ENCODE measurements around the gene DNAH1. TPM values are rescaled to one million over a fixed set of nuclear protein-coding genes. Genes with fewer than 3 reads are reported as not detected.

Gene DNAH1
- total and polyA plus RNA-seq, 4 donors: 0.88 to 24.1 (median 10.8) TPM

GRCh38 chr3:52420388-52420787 lies 104.3 kb downstream of the DNAH1 start:
- ATAC-seq (ENCODE audit: low FRiP score): no peak
- Histone ChIP-seq H3K4me1 (ENCODE audit: control insufficient read depth in 1 of 2, insufficient read depth in 2 of 2, low read length in 2 of 2) (no peaks in the 10 kb centered on the region), H3K36me3 (ENCODE audit: control insufficient read depth in 1 of 2, insufficient read depth in 2 of 2, low read length in 1 of 2) (peaks cover 0 to 2% of the 10 kb centered on the region in 2 donors)

GRCh38 chr3:52422669-52423068 lies 106.5 kb downstream of the DNAH1 start:
- no peaks in the 10 kb centered on the region for H3K4me1 ChIP-seq (ENCODE audit: control insufficient read depth in 1 of 2, insufficient read depth in 2 of 2, low read length in 2 of 2)
- DNase-seq: no peak
- H3K27me3 ChIP-seq (ENCODE audit: control insufficient read depth in 1 of 2, insufficient read depth in 2 of 2, low read length in 1 of 2): no peaks in the 10 kb centered on the region
- intact Hi-C loops (cut with DNase I): no loop called here
- 83 to 88% methylated on average over 3 of the region's 3 CpGs for WGBS, 2 donors
- no peak overlapping the region for H3K27ac ChIP-seq (ENCODE audit: low read depth in 1 of 2, low read length in 2 of 2)
- H3K36me3 ChIP-seq (ENCODE audit: control insufficient read depth in 1 of 2, insufficient read depth in 2 of 2, low read length in 1 of 2): peaks cover 0 to 2% of the 10 kb centered on the region in 2 donors
- H3K9me3 ChIP-seq (ENCODE audit: control insufficient read depth, low read length): no peaks in the 10 kb centered on the region
- no peak for ATAC-seq (ENCODE audit: low FRiP score)
- no peak overlapping the region for H3K4me3 ChIP-seq (ENCODE audit: low read length in 2 of 2)

More at GRCh38 chr3:52420388-52420787, 104.3 kb downstream of the DNAH1 start:
- intact Hi-C loops (cut with DNase I): no loop called here
- Histone ChIP-seq H3K27me3 (ENCODE audit: control insufficient read depth in 1 of 2, insufficient read depth in 2 of 2, low read length in 1 of 2) (no peaks in the 10 kb centered on the region), H3K27ac (ENCODE audit: low read depth in 1 of 2, low read length in 2 of 2) (no peak overlapping the region), H3K4me3 (ENCODE audit: low read length in 2 of 2) (no peak overlapping the region), H3K9me3 (ENCODE audit: control insufficient read depth, low read length) (no peaks in the 10 kb centered on the region)
- WGBS, 2 donors: 77 to 80% methylated on average over 2 of the region's 2 CpGs
- no peak for DNase-seq

GRCh38 chr3:52423173-52423572 lies 107.1 kb downstream of the DNAH1 start:
- peaks cover 0 to 2% of the 10 kb centered on the region in 2 donors for H3K36me3 ChIP-seq (ENCODE audit: control insufficient read depth in 1 of 2, insufficient read depth in 2 of 2, low read length in 1 of 2)
- ATAC-seq (ENCODE audit: low FRiP score) (no peak), DNase-seq (peak in 1 of 2 donors; percentile 44)
- H3K4me1 ChIP-seq (ENCODE audit: control insufficient read depth in 1 of 2, insufficient read depth in 2 of 2, low read length in 2 of 2): no peaks in the 10 kb centered on the region
- H3K27ac ChIP-seq (ENCODE audit: low read depth in 1 of 2, low read length in 2 of 2): no peak overlapping the region
- intact Hi-C loops (cut with DNase I): no loop called here
- no peaks in the 10 kb centered on the region for H3K27me3 ChIP-seq (ENCODE audit: control insufficient read depth in 1 of 2, insufficient read depth in 2 of 2, low read length in 1 of 2)
- H3K4me3 ChIP-seq (ENCODE audit: low read length in 2 of 2): no peak overlapping the region
- H3K9me3 ChIP-seq (ENCODE audit: control insufficient read depth, low read length): no peaks in the 10 kb centered on the region
- 28 to 44% methylated on average over 5 of the region's 5 CpGs for WGBS, 2 donors

GRCh38 chr3:52428151-52429005 lies 112.3 kb downstream of the DNAH1 start:
- no peak overlapping the region for H3K27ac ChIP-seq (ENCODE audit: low read depth in 1 of 2, low read length in 2 of 2)
- no peaks in the 10 kb centered on the region for H3K9me3 ChIP-seq (ENCODE audit: control insufficient read depth, low read length)
- no peak for DNase-seq
- ATAC-seq (ENCODE audit: low FRiP score): peak; percentile 75
- no peaks in the 10 kb centered on the region for H3K36me3 ChIP-seq (ENCODE audit: control insufficient read depth in 1 of 2, insufficient read depth in 2 of 2, low read length in 1 of 2)
- H3K27me3 ChIP-seq (ENCODE audit: control insufficient read depth in 1 of 2, insufficient read depth in 2 of 2, low read length in 1 of 2): no peaks in the 10 kb centered on the region
- H3K4me3 ChIP-seq (ENCODE audit: low read length in 2 of 2): no peak overlapping the region
- no peaks in the 10 kb centered on the region for H3K4me1 ChIP-seq (ENCODE audit: control insufficient read depth in 1 of 2, insufficient read depth in 2 of 2, low read length in 2 of 2)
- WGBS, 2 donors: 13 to 19% methylated on average over 7 of the region's 7 CpGs
- intact Hi-C loops (cut with DNase I): loop anchor here in 1 of 2 donors (1.0 kb wide), 1 partner anchor 17 kb away; the partner anchor contains the start of gene SEMA3G

GRCh38 chr3:52429031-52429430 lies 112.9 kb downstream of the DNAH1 start:
- no peak for DNase-seq
- no peak for ATAC-seq (ENCODE audit: low FRiP score)
- Histone ChIP-seq H3K36me3 (ENCODE audit: control insufficient read depth in 1 of 2, insufficient read depth in 2 of 2, low read length in 1 of 2) (no peaks in the 10 kb centered on the region), H3K27ac (ENCODE audit: low read depth in 1 of 2, low read length in 2 of 2) (no peak overlapping the region), H3K27me3 (ENCODE audit: control insufficient read depth in 1 of 2, insufficient read depth in 2 of 2, low read length in 1 of 2) (no peaks in the 10 kb centered on the region), H3K4me3 (ENCODE audit: low read length in 2 of 2) (no peak overlapping the region), H3K9me3 (ENCODE audit: control insufficient read depth, low read length) (no peaks in the 10 kb centered on the region), H3K4me1 (ENCODE audit: control insufficient read depth in 1 of 2, insufficient read depth in 2 of 2, low read length in 2 of 2) (no peaks in the 10 kb centered on the region)
- intact Hi-C loops (cut with DNase I): no loop called here
- WGBS, 2 donors: 41 to 43% methylated on average over 3 of the region's 3 CpGs

- Histone ChIP-seq H3K27me3 (ENCODE audit: control insufficient read depth in 1 of 2, insufficient read depth in 2 of 2, low read length in 1 of 2) (no peaks in the 10 kb centered on the region), H3K36me3 (ENCODE audit: control insufficient read depth in 1 of 2, insufficient read depth in 2 of 2, low read length in 1 of 2) (no peaks in the 10 kb centered on the region), H3K4me1 (ENCODE audit: control insufficient read depth in 1 of 2, insufficient read depth in 2 of 2, low read length in 2 of 2) (no peaks in the 10 kb centered on the region), H3K4me3 (ENCODE audit: low read length in 2 of 2) (no peak overlapping the region), H3K27ac (ENCODE audit: low read depth in 1 of 2, low read length in 2 of 2) (no peak overlapping the region), H3K9me3 (ENCODE audit: control insufficient read depth, low read length) (no peaks in the 10 kb centered on the region)
- peak; percentile 53 for ATAC-seq (ENCODE audit: low FRiP score)
- DNase-seq: no peak
- intact Hi-C loops (cut with DNase I): no loop called here
- 86 to 87% methylated on average over 7 of the region's 7 CpGs for WGBS, 2 donors
Observed at GRCh38 chr3:52429779-52430415, 113.8 kb downstream of the DNAH1 start.

- H3K36me3 ChIP-seq (ENCODE audit: control insufficient read depth in 1 of 2, insufficient read depth in 2 of 2, low read length in 1 of 2): no peaks in the 10 kb centered on the region
- H3K27me3 ChIP-seq (ENCODE audit: control insufficient read depth in 1 of 2, insufficient read depth in 2 of 2, low read length in 1 of 2): no peaks in the 10 kb centered on the region
- ATAC-seq (ENCODE audit: low FRiP score) (no peak), DNase-seq (no peak)
- intact Hi-C loops (cut with DNase I): no loop called here
- H3K4me1 ChIP-seq (ENCODE audit: control insufficient read depth in 1 of 2, insufficient read depth in 2 of 2, low read length in 2 of 2): no peaks in the 10 kb centered on the region
- no peak overlapping the region for H3K27ac ChIP-seq (ENCODE audit: low read depth in 1 of 2, low read length in 2 of 2)
- WGBS, 2 donors: 91 to 92% methylated on average over 9 of the region's 9 CpGs
- no peaks in the 10 kb centered on the region for H3K9me3 ChIP-seq (ENCODE audit: control insufficient read depth, low read length)
- no peak overlapping the region for H3K4me3 ChIP-seq (ENCODE audit: low read length in 2 of 2)
Observed at GRCh38 chr3:52430416-52430810, 114.3 kb downstream of the DNAH1 start.

- Histone ChIP-seq H3K4me3 (ENCODE audit: low read length in 2 of 2) (no peak overlapping the region), H3K9me3 (ENCODE audit: control insufficient read depth, low read length) (no peaks in the 10 kb centered on the region), H3K27ac (ENCODE audit: low read depth in 1 of 2, low read length in 2 of 2) (no peak overlapping the region), H3K4me1 (ENCODE audit: control insufficient read depth in 1 of 2, insufficient read depth in 2 of 2, low read length in 2 of 2) (no peaks in the 10 kb centered on the region), H3K36me3 (ENCODE audit: control insufficient read depth in 1 of 2, insufficient read depth in 2 of 2, low read length in 1 of 2) (no peaks in the 10 kb centered on the region), H3K27me3 (ENCODE audit: control insufficient read depth in 1 of 2, insufficient read depth in 2 of 2, low read length in 1 of 2) (no peaks in the 10 kb centered on the region)
- 66 to 69% methylated on average over 10 of the region's 10 CpGs for WGBS, 2 donors
- ATAC-seq (ENCODE audit: low FRiP score): no peak
- intact Hi-C loops (cut with DNase I): no loop called here
- DNase-seq: no peak
Observed at GRCh38 chr3:52431459-52432223, 115.5 kb downstream of the DNAH1 start.

All from aorta (tissue), 5 donors.